Mesodermal cell (in vitro differentiated cells): Measurements from ENCODE around the gene RAB4A.

Experiments used
- H3K27ac ChIP-seq: 2 replicates; pipeline ENCODE4 v1.7.0; 2013; ENCODE audit warnings: mild to moderate bottlenecking, low read depth, low read length, moderate library complexity; ENCODE audit not compliant: severe bottlenecking
- H3K36me3 ChIP-seq: 2 replicates; pipeline ENCODE4 v1.7.1; 2013; ENCODE audit warnings: mild to moderate bottlenecking, low read length, moderate library complexity; ENCODE audit not compliant: control insufficient read depth, insufficient read depth
- H3K4me1 ChIP-seq: one replicate; pipeline ENCODE4 v1.7.1; 2013; ENCODE audit warnings: mild to moderate bottlenecking, low read length; ENCODE audit not compliant: insufficient read depth, control insufficient read depth, poor library complexity, severe bottlenecking
- H3K4me3 ChIP-seq: 2 replicates; pipeline ENCODE4 v1.7.0; 2013; ENCODE audit warnings: low read length, control low read depth, mild to moderate bottlenecking; ENCODE audit not compliant: insufficient read depth, poor library complexity, severe bottlenecking; ENCODE audit errors: extremely low read depth
- H3K9me3 ChIP-seq: 2 replicates; pipeline ENCODE4 v1.7.1; 2013; ENCODE audit warnings: mild to moderate bottlenecking, low read length, moderate library complexity; ENCODE audit not compliant: control insufficient read depth
- WGBS, 2 experiments: methylation state at CpG; one replicate each; pipeline ENCODE4 v1.1.5; 2013; ENCODE audit warnings: missing lambda C conversion rate in 2 of 2; ENCODE audit not compliant: insufficient coverage in 2 of 2; 5-methylcytosine and 5-hydroxymethylcytosine counted together

Gene RAB4A

GRCh38 chr1:229258757-229259060 is 12.2 kb upstream of the RAB4A start:
- H3K4me1 ChIP-seq: peaks cover 6% of the 10 kb centered on the region
- 74 to 76% methylated on average over 4 of the region's 5 CpGs for WGBS, 2 experiments
- no peaks in the 10 kb centered on the region for H3K36me3 ChIP-seq

GRCh38 chr1:229260297-229260696 is 10.6 kb upstream of the RAB4A start:
- Histone ChIP-seq H3K4me3 (no peak overlapping the region), H3K4me1 (peaks cover 6% of the 10 kb centered on the region), H3K27ac (no peak overlapping the region), H3K36me3 (no peaks in the 10 kb centered on the region), H3K9me3 (no peaks in the 10 kb centered on the region)
- 89 to 97% methylated on average over 3 of the region's 3 CpGs for WGBS, 2 experiments

More at GRCh38 chr1:229258757-229259060, 12.2 kb upstream of the RAB4A start:
- no peak overlapping the region for H3K4me3 ChIP-seq
- H3K9me3 ChIP-seq: no peaks in the 10 kb centered on the region
- H3K27ac ChIP-seq: no peak overlapping the region

DNA sequence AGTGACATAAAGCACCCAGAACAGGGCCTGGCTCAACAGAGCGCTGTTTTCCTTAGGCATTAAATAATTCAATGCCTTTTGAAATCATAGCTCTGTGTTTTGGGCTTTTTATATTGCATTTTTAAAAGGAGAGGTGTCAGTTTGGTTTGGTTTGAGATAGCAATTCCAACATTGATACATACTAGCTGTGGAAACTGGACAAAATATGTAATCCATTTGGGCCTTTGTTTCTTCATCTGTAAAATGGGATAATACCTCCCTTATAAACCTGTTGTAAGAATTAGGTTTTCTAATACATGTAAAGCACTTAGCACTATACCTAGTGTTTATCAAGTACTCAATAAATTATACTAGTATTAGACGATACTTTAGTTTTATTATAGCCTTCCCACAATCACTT is 8.7 kb upstream of the RAB4A start:
- Histone ChIP-seq H3K4me3 (no peak overlapping the region), H3K36me3 (no peaks in the 10 kb centered on the region), H3K27ac (no peak overlapping the region), H3K9me3 (peaks cover 5% of the 10 kb centered on the region), H3K4me1 (peaks cover 6% of the 10 kb centered on the region)
- WGBS, 2 experiments: no CpG with 5 or more reads among the region's 2 CpGs

GRCh38 chr1:229263254-229263653 is 7.7 kb upstream of the RAB4A start:
- H3K36me3 ChIP-seq: no peaks in the 10 kb centered on the region
- H3K4me1 ChIP-seq: peaks cover 4% of the 10 kb centered on the region
- H3K4me3 ChIP-seq: no peak overlapping the region
- H3K27ac ChIP-seq: no peak overlapping the region
- peaks cover 5% of the 10 kb centered on the region for H3K9me3 ChIP-seq

DNA sequence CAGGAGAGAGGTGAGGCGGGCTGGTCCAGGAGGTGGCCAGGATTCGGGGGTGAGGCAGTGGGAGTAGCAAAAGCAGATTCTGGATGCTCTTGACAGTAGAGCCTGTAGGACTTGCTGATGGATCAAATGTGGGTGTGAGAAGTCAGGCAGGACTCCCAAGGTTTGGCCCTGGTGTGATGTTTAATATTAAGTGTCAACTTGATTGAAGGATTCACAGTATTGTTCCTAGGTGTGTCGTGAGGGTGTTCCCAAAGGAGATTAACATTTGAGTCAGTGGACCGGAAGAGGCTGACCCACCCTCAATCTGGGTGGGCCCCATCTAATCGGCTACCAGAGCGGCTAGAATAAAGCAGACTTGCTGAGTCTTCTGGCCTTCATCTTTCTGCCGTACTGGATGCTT is 6.8 kb upstream of the RAB4A start:
- H3K4me3 ChIP-seq: no peak overlapping the region
- 92 to 100% methylated on average over 5 to 7 of the region's 7 CpGs for WGBS, 2 experiments
- no peaks in the 10 kb centered on the region for H3K36me3 ChIP-seq
- H3K27ac ChIP-seq: no peak overlapping the region
- no peaks in the 10 kb centered on the region for H3K4me1 ChIP-seq
- peaks cover 5% of the 10 kb centered on the region for H3K9me3 ChIP-seq

DNA sequence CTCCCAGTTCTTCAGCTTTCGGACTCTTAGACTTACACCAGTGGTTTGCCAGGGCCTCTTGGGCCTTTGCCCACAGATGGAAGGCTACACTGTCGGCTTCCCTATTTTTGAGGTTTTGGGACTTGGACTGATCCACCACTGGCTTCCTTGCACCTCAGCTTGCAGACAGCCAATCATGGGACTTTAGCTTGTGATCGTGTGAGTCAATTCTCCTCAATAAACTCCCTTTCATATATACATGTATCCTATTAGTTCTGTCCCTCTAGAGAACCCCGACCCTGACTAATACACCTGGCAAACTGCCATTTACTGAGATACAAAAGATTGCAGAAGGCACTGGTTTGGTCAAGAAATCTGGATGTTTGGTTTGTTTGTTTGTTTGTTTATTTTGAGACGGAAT is 6.4 kb upstream of the RAB4A start:
- WGBS, 2 experiments: 85 to 97% methylated on average over 4 of the region's 5 CpGs
- peaks cover 5% of the 10 kb centered on the region for H3K9me3 ChIP-seq
- H3K36me3 ChIP-seq: no peaks in the 10 kb centered on the region
- no peak overlapping the region for H3K27ac ChIP-seq
- H3K4me3 ChIP-seq: no peak overlapping the region
- no peaks in the 10 kb centered on the region for H3K4me1 ChIP-seq

GRCh38 chr1:229266274-229266673 is 4.6 kb upstream of the RAB4A start:
- Histone ChIP-seq H3K9me3 (peaks cover 8% of the 10 kb centered on the region), H3K27ac (no peak overlapping the region), H3K4me1 (no peaks in the 10 kb centered on the region), H3K4me3 (no peak overlapping the region), H3K36me3 (no peaks in the 10 kb centered on the region)
- WGBS, 2 experiments: no CpG with 5 or more reads among the region's 3 CpGs

DNA sequence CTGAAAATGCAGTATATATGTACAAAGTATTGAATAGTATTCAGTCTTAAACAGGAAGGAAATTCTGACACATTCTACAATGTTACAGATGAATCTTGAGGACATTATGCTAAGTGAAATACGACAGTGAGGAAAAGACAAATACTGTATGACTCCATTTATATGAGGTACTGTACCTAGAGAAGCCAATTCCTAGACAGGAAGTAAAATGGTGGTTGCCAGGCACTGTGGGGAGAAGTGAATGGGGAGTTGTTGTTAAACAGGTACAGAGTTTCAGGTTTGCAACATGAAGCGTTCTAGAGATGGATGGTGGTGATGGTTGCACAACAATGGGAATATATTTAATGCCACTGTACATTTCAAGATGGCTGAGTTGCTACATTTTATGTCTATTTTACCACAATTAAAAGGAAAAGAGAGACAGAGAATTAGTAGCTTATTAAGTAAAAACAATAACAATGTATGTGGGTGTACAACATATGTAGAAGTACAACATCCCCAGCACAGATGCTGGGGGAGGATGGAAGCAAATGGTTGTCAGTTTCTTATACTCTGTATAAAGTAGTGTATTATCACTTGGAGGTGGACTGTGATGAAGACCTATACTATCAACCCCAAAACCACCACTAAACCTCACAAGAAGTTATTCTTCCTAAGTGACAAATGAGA is 3.9 kb upstream of the RAB4A start:
- H3K9me3 ChIP-seq: peaks cover 8% of the 10 kb centered on the region
- 80 to 100% methylated on average over 1 of the region's 2 CpGs for WGBS, 2 experiments
- no peaks in the 10 kb centered on the region for H3K36me3 ChIP-seq
- H3K4me1 ChIP-seq: no peaks in the 10 kb centered on the region
- no peak overlapping the region for H3K27ac ChIP-seq
- no peak overlapping the region for H3K4me3 ChIP-seq

DNA sequence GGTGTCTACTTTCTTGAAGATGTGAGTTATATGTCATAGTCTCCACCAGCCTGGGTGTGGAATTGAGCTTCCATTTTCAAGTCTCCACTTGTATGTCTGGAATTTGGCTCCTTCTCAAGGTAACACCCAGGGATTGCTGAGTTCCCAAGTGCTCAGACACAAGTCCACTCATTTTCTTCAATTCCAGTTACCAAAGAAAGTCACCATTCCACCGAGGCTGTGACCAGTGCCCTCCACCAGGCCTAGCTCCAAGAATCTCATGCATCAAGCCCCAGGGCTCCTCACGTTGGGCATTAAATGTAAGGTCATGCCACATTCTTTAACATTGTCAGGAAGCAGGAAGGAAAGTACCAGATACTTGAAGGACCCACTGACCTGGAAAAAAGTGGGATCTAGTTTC is 2.4 kb upstream of the RAB4A start:
- Histone ChIP-seq H3K27ac (no peak overlapping the region), H3K9me3 (peaks cover 8% of the 10 kb centered on the region), H3K4me1 (peaks cover 7% of the 10 kb centered on the region), H3K4me3 (no peak overlapping the region), H3K36me3 (no peaks in the 10 kb centered on the region)
- 43 to 75% methylated on average over 1 to 2 of the region's 2 CpGs for WGBS, 2 experiments

- peaks cover 8% of the 10 kb centered on the region for H3K9me3 ChIP-seq
- H3K4me3 ChIP-seq: peak overlapping the region; percentile 61
- peak overlapping the region; percentile 17 for H3K27ac ChIP-seq
- H3K4me1 ChIP-seq: peaks cover 7% of the 10 kb centered on the region
- 1 to 6% methylated on average over 10 to 28 of the region's 32 CpGs for WGBS, 2 experiments
- no peaks in the 10 kb centered on the region for H3K36me3 ChIP-seq
These were observed 693 bp downstream of the RAB4A start for GRCh38 chr1:229271448-229272159.
